Nephron (organoid): ENCODE measurements around the gene SH3GL1.

Experiments used
- H3K27ac Mint-ChIP-seq, 3 experiments: 2 replicates each; pipeline ENCODE4 v1.8.0; 2020; ENCODE audit warnings: mixed read lengths in 3 of 3, mild to moderate bottlenecking in 2 of 3, moderate library complexity in 1 of 3
- H3K27me3 Mint-ChIP-seq: 2 replicates; pipeline ENCODE4 v1.8.0; 2021; ENCODE audit warnings: low read depth, mild to moderate bottlenecking, moderate library complexity, mixed read lengths
- H3K36me3 Mint-ChIP-seq: 2 replicates; pipeline ENCODE4 v1.8.0; 2020; ENCODE audit warnings: low read depth, mixed read lengths
- H3K4me1 Mint-ChIP-seq: 2 replicates; pipeline ENCODE4 v1.8.0; 2020; ENCODE audit warnings: mixed read lengths
- H3K4me3 Mint-ChIP-seq, 3 experiments: 2 replicates each; pipeline ENCODE4 v1.8.0; 2020; ENCODE audit warnings: mild to moderate bottlenecking in 3 of 3, mixed read lengths in 3 of 3, moderate library complexity in 2 of 3
- H3K9me3 Mint-ChIP-seq: 2 replicates; pipeline ENCODE4 v1.8.0; 2020; ENCODE audit warnings: mixed read lengths
- CTCF ChIP-seq, 3 experiments: fragments of 200-600 bp; sonication (generic); IDR thresholded peaks; one replicate each; pipeline ENCODE4 v1.5.0; 2021; ENCODE audit warnings: antibody characterized with exemption in 3 of 3; ENCODE audit not compliant: unreplicated experiment in 3 of 3

SH3GL1 gene

DNA sequence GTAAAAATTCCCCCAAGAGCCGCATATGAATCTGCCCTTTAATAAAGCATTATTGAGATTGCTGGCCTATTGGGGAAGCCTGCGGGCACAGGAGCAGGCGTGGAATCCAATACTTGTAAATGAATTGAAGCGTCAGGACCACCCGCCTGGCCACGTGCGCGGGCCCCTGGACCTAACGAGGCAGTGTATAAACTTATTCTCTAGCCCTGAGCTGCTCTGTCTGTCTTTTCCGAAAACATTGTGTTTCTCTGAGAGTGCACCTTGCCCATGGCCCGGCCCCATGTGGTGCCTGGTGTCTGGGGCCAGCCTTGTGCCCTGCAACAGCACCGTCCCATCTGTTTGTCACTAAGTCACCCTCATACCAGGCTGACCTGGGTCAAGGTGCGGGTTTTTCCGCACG, 42.8 kb upstream of the SH3GL1 start:
- H3K4me1 Mint-ChIP-seq: peaks cover 12% of the 10 kb centered on the region
- TF ChIP-seq CTCF (IDR thresholded peaks at IDR 0.05; ENCODE audit: unreplicated experiment in 3 of 3): no peak
- H3K27me3 Mint-ChIP-seq: no peaks in the 10 kb centered on the region
- no peaks in the 10 kb centered on the region for H3K9me3 Mint-ChIP-seq
- peak overlapping the region; percentile 1 to 33 (median 25) for H3K27ac Mint-ChIP-seq
- H3K4me3 Mint-ChIP-seq: no peak overlapping the region
- peaks cover 27% of the 10 kb centered on the region for H3K36me3 Mint-ChIP-seq

DNA sequence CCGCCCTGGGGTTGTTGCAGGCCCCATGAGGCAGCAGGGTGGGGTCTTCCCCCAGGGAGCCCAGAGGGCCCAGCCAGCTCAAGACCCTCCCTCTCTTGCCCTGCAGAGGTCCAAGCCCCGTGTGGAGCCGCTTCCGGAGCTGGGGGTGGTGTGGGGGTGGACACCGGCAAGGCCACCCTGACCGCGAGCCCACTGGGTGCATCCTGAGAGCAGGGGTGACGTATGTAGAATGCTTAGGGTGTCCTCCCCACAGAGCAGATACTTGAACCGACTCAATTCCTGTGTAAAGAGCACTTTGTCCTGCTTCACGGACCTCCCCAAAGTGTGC, 42.4 kb upstream of the SH3GL1 start:
- TF ChIP-seq CTCF (IDR thresholded peaks at IDR 0.05; ENCODE audit: unreplicated experiment in 3 of 3): no peak
- Mint-ChIP-seq H3K4me3 (no peak overlapping the region), H3K9me3 (no peaks in the 10 kb centered on the region), H3K36me3 (peaks cover 30% of the 10 kb centered on the region), H3K4me1 (peaks cover 12% of the 10 kb centered on the region), H3K27ac (peak overlapping the region; percentile 1 to 33 (median 25)), H3K27me3 (no peaks in the 10 kb centered on the region)

GRCh38 chr19:4441994-4442818, 41.9 kb upstream of the SH3GL1 start:
- H3K27me3 Mint-ChIP-seq: no peaks in the 10 kb centered on the region
- no peak overlapping the region for H3K4me3 Mint-ChIP-seq
- H3K9me3 Mint-ChIP-seq: no peaks in the 10 kb centered on the region
- H3K4me1 Mint-ChIP-seq: peaks cover 11% of the 10 kb centered on the region
- H3K27ac Mint-ChIP-seq: no peak overlapping the region
- H3K36me3 Mint-ChIP-seq: peaks cover 32% of the 10 kb centered on the region
- TF ChIP-seq CTCF (IDR thresholded peaks at IDR 0.05; ENCODE audit: unreplicated experiment in 3 of 3): no peak

DNA sequence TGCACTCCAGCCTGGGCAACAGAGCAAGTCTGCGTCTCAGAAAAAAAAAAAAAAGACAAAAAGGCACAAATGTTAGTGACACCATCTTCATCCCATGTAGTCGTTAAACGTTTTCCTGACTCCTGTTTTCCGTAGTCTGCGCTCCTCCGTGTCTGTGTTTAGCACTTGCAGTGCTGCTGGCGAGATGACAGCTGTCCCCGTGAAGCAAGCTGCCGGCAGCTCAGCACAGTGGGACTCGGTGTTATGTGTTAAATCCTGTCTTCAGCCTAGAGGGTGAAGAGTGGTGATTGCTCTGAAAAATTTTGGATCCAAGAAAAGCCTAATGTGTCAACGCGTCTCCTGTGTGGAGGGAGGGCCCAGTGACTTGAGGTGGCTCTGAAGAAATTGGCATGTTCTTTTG, 38.9 kb upstream of the SH3GL1 start:
- Mint-ChIP-seq H3K4me1 (peaks cover 7% of the 10 kb centered on the region), H3K27ac (peak overlapping the region in 2 of 3 experiments; percentile 11 to 26), H3K27me3 (no peaks in the 10 kb centered on the region), H3K36me3 (peaks cover 40% of the 10 kb centered on the region), H3K4me3 (no peak overlapping the region), H3K9me3 (no peaks in the 10 kb centered on the region)
- TF ChIP-seq CTCF (IDR thresholded peaks at IDR 0.05; ENCODE audit: unreplicated experiment in 3 of 3): no peak

- Mint-ChIP-seq H3K4me3 (no peak overlapping the region), H3K36me3 (peaks cover 37% of the 10 kb centered on the region), H3K4me1 (peaks cover 8% of the 10 kb centered on the region), H3K9me3 (no peaks in the 10 kb centered on the region), H3K27ac (no peak overlapping the region), H3K27me3 (no peaks in the 10 kb centered on the region)
- no peak for TF ChIP-seq CTCF (IDR thresholded peaks at IDR 0.05; ENCODE audit: unreplicated experiment in 3 of 3)
Observed at GRCh38 chr19:4437103-4437502, 36.8 kb upstream of the SH3GL1 start.

DNA sequence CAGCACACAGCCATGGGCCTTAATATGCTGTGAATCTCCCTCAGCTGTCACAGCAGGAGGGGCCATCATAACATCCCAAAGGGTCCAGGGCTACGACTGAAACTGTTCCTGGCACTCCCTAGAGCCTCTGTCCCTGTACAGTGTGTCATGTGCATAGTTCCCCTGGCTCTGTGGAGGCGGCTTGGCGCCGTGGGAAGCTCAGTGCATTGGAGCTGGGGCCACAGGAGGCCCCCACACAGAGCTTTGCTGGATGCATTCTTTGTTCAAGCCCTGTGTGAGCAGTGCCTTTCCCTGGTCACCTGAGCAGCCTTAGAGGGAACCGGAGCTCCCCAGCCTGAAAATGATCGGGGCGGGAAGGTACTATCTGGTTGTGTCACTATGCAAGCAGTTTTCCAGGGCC, 35.9 kb upstream of the SH3GL1 start:
- peaks cover 42% of the 10 kb centered on the region for H3K36me3 Mint-ChIP-seq
- H3K27ac Mint-ChIP-seq: no peak overlapping the region
- no peaks in the 10 kb centered on the region for H3K27me3 Mint-ChIP-seq
- H3K4me1 Mint-ChIP-seq: peaks cover 12% of the 10 kb centered on the region
- no peaks in the 10 kb centered on the region for H3K9me3 Mint-ChIP-seq
- TF ChIP-seq CTCF (IDR thresholded peaks at IDR 0.05; ENCODE audit: unreplicated experiment in 3 of 3): no peak
- no peak overlapping the region for H3K4me3 Mint-ChIP-seq
